GM21737 (cell line): ENCODE results near the gene SYNGR4.
A peak's percentile ranks its signal among the peaks of the same experiment; 100 is the strongest.

Experiments
- ATAC-seq: cut with Tn5 transposase; IDR thresholded peaks from one replicate; pipeline ENCODE4 v1.9.1; 2021; ENCODE audit warnings: mild to moderate bottlenecking, moderate library complexity; ENCODE audit not compliant: unreplicated experiment

Gene SYNGR4

DNA sequence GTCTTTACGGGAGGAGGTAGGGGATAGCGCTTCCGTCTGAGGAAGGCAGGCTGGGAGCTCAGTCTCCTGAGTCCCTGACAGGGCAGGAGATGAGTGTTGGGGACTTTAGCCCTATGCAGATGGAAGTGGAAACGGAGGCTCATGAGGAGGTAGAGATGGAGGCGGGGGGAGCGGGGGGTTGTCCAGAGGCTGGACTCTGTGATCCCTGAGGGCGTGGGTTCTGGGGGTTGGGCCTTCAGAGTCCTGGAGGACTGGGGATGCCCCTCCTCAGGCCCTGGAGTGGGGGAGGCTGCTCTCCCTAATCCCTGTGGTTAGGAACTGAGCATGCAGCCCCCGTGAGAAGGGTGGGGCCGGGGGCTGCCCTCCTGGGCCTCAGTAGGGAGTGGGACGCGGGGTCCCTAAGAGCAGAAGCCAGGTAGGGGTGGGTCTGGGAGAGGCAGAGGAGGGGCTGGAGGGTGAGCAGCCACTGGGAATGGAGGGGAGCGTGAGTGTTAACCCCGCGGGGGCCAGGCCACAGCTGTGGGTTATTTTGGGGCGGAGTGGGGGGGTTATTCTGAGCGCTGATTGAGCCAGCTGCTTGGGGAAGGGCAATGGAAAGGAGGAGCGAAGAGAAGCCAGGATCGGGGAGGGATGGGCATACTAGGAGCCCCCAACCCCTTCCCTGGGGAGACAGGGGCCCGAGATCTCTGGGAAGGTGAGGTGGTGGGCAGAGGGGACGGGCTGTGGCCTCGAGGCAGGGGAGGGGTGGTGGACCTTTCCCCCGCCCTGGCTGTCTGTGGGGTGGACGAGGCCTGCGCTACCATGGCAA lies 32.1 kb downstream of the SYNGR4 start:
- no peak for ATAC-seq

- ATAC-seq: no peak
These were observed 32.6 kb downstream of the SYNGR4 start for GRCh38 chr19:48396824-48397176.

DNA sequence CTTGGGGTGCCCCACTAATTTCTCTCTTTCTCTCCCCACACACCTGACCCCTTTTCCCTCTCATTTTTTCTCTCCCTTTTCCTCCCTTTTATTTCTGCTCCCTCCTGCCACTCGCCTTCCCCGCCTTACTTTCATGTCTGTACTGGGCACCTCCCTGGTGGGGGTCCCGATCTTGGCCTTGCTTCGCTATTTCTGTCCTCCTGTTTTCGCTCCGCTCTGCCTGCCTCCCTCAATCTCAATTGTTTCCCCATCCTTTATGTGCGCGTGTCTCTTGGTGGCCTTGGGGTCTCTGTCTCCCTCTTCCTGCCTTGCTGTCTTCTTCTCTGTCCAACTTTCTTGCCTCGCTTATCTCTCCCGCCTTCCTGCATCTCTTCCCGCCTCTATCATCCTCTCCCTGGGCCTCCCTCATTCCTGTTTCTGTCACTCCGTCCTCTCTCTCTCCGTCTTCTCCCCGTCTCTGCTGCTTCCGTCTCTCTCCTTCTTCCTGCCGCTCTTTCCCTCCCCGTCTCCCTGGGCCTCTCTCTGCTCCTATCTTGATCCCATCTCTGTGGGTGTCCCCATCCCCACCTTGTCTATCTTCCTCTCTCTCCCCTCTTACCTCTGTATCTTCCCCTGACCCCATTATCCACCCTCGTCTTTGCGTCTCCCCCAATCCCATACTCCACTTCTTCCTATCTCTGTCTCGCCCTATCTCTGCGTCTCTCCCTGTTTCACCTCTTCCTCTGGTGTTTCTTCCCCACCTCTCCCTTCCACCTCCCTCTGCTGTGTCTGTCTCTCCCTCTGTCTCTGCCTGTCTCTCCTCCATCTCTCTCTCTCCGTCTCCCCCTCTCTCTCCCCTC lies 33.3 kb downstream of the SYNGR4 start:
- no peak for ATAC-seq

- ATAC-seq: no peak
These were observed 33.9 kb downstream of the SYNGR4 start for GRCh38 chr19:48398102-48398374.

DNA sequence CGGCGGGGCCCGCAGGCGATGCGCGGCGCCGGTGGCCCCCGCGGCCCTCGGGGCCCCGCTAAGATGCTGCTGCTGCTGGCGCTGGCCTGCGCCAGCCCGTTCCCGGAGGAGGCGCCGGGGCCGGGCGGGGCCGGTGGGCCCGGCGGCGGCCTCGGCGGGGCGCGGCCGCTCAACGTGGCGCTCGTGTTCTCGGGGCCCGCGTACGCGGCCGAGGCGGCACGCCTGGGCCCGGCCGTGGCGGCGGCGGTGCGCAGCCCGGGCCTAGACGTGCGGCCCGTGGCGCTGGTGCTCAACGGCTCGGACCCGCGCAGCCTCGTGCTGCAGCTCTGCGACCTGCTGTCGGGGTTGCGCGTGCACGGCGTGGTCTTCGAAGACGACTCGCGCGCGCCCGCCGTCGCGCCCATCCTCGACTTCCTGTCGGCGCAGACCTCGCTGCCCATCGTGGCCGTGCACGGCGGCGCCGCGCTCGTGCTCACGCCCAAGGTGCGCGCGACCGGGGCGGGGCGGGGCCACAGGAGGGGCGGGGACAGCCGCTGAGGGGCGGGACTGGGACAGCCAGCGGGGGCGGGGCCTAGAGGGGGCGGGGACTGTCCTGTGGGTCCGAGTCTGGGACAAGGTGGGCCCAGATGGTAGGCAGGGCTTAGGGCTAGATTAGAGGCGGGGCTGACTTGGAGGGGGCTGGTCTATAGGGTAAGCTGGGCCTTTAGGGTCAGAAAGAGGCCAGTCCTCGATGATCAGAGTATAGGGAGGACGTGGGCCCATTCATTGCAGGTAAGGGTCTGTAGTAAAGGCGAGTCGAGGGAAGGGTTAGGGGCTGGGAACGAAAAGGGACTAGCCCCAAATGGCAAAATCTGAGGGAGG lies 34.4 kb downstream of the SYNGR4 start:
- ATAC-seq: peak; percentile 57

- ATAC-seq: no peak
These were observed 36.0 kb downstream of the SYNGR4 start for GRCh38 chr19:48400018-48400742.

DNA sequence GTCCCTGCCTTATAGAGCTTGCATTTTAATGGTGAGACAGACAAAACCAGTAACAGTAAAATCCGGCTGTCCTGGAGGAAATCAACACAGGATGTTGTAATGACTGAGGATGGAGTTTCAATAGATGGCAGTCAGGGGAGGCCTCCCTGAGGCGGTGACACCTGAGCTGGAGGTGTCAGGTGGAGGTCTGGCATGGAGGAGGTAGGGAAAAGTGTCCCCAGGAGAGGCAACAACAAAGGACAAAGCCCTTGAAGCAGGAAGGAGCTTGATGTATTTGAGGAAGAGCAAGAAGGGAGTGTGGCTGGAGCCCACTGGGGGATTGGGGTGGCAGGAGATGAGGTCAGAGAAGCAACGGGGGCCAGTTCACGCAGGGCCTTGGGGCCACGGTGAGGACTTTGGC lies 37.1 kb downstream of the SYNGR4 start:
- ATAC-seq: no peak

DNA sequence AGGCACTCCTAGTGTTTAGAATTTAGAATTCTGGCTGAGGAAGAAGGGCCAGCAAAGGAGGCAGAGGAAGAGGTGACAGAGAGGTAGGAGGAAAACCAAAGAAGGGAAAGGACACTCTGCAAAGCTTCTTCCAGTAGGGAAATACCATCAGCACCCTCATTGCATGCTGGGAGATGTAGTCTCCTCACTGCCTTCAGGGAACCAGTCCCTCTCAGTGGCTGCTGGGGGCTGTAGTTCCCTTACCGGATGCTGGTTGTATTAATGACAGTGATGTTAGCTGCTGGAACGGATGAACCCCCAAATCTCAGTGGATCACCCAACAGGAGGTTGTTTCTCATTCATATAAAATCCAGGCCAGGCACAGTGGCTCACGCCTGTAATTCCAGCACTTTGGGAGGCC lies 39.4 kb downstream of the SYNGR4 start:
- ATAC-seq: no peak

DNA sequence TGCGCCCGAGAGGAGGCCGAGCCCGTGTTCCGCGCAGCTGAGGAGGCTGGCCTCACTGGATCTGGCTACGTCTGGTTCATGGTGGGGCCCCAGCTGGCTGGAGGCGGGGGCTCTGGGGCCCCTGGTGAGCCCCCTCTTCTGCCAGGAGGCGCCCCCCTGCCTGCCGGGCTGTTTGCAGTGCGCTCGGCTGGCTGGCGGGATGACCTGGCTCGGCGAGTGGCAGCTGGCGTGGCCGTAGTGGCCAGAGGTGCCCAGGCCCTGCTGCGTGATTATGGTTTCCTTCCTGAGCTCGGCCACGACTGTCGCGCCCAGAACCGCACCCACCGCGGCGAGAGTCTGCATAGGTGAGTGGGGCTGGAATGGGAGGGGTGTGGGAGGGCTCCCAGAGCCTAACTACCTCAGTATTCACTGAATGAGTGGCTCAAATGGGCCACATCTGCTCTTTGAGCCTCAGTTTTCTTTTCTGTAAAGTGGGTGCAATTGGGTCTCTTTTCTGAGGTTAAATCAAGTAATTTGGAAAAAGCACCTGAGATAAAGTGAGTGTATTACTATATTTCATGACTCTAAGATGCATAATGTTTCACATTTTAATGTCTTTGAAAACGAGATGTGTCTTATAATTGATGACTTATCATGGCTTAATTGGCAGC lies 41.0 kb downstream of the SYNGR4 start:
- ATAC-seq: no peak

DNA sequence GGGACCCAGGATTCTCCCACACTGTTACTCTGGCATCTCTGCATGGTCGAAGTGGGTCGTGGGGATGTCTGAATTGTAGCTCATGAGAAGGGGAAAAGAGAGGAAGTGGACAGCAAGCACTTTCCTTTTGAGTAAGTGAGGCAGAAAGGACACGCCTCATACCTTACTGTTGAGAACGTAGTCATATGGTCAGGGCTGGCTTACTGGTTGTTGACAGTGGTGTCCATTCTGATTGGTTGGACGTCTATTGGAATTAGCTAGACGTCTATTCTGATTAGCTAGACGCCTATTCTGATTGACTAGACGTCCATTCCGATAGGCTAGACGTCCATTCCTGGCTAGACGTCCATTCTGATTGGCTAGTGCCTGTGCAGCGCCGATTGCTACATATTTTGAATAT lies 41.7 kb downstream of the SYNGR4 start:
- ATAC-seq: no peak

- no peak for ATAC-seq
These were observed 49.9 kb downstream of the SYNGR4 start for GRCh38 chr19:48413879-48414587.

DNA sequence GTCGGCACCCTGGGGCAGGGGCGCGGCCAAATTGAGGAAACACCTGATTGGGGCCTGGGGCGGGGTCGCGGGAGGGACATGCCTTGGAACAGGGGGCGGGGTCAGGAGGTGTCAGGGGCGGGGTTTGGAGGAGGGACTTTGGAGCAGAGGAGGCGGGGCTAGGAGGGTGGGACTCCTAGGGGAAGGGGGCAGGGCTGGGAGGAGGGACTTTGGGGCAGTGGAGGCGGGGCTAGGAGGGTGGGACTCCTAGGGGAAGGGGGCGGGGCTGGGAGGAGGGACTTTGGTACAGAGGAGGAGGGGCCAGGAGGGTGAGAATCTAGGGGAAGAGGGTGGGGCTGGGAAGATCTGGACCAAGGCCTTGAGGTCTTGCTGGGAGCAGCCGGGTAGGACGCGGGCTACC lies 51.2 kb downstream of the SYNGR4 start:
- ATAC-seq: no peak

DNA sequence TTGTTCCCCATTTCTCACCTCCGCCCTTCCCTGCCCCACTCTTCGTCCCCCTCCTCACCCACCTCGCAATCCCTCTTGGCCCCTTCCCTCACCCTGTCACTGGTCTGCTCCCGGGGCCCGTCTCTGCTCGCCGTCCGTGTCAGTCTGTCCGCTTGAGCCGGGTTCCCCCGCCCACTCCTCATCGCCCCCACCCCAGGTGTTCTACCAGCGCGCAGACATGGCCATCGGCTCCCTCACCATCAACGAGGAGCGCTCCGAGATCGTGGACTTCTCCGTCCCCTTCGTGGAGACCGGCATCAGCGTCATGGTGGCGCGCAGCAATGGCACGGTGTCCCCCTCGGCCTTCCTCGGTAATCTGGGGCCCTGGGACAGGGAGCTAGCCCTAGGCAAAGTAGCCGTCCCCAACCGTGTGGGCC lies 51.6 kb downstream of the SYNGR4 start:
- ATAC-seq: no peak

DNA sequence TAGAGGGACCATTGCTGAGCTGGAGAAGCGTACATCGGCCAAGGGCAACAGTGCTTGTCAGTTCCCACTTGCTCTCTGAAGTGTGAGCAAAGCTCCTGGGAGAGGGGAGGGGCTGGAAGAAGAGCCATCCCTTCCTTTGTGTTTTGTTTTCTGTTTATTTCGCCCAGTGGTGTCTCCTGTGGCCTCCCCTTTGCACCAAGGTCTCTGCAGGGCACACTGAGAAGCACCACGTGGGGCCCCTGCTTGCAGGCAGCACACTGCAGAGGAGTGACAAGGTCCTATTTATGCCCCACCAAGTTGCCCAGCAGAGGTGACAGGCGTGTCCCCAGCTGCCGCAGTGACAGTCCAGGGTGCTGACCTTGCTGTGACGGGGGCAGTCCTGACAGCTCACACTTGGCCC lies 53.3 kb downstream of the SYNGR4 start:
- no peak for ATAC-seq

DNA sequence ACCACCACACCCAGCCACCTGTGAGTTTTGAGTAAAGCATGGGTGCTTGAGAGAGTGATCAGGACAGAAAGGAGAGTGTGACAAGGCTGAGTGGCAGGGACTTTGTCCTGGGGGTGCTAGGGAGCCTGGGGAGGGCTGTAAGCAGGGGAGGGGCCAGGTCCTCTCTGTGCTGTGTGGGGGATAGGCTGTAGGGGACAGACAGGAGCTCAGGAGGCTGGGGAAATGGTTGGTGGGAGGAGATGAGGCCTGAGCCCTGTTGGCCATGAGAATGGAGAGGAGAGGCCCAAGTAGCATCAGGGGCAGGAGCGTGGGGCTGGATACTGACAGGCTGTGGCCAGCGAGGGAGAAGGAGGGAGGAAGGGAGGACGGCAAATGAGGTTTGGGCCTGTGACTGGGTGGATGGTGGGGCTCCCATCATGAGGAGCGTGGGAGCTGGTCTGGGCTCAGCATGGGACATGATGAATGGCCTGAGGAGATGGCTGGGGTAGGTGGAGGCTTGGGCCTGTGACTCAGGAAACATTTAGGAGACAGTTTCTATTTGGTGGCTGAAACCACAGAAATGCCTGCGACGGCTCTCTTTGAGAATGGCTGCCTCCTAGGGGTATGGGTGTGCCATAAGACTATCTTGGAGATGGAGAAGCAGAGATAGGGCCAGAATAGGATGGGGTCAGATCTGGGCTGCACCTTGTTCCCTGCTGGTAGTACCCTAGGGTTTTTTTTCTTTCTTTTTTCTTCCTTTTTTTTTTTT lies 54.3 kb downstream of the SYNGR4 start:
- no peak for ATAC-seq

DNA sequence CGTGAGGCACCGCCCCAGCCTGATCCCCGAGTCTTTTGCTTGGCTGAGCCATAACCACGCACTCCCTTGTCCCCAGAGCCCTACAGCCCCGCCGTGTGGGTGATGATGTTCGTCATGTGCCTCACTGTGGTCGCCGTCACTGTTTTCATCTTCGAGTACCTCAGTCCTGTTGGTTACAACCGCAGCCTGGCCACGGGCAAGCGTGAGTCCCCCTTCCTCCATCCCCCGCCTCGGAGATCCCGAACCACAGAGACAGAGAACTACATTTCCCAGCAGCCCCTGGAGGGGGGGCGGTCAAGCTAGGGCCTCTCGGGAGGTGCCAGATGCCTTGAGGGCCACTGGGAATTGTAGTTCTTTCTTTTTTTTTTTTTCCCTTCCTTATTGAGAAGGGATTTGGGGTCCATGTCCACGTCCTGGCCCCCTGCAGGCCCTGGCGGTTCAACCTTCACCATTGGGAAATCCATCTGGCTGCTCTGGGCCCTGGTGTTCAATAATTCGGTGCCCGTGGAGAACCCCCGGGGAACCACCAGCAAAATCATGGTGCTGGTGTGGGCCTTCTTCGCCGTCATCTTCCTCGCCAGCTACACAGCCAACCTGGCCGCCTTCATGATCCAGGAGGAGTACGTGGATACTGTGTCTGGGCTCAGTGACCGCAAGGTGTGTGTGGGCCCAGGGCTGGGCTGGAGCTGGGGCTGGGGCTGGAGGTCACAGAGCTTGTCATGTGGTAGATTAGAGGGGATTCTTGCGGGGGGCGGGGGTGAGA lies 55.2 kb downstream of the SYNGR4 start:
- no peak for ATAC-seq

DNA sequence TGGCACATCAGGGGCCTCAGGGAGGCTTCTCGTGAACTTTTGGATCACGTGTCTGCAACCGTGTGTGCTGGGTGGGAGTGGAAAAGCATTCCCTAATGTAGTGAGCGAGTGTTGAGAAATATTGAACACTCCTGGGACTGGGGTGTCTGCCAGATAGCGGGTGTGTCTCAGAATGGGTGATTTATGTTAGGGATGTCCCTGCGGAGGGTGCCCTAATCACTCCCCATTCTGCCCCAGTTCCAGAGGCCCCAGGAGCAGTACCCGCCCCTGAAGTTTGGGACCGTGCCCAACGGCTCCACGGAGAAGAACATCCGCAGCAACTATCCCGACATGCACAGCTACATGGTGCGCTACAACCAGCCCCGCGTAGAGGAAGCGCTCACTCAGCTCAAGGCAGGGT lies 57.4 kb downstream of the SYNGR4 start:
- no peak for ATAC-seq

- no peak for ATAC-seq
These were observed 60.6 kb downstream of the SYNGR4 start for GRCh38 chr19:48424694-48425219.
